Testis (tissue), 2 donors: Measurements from ENCODE around the gene ZNF732.

Experiments used
- POLR2A ChIP-seq: fragments of 450-650 bp; IDR thresholded peaks from one replicate; pipeline ENCODE4 v1.6.1; 2017; ENCODE audit warnings: antibody characterized with exemption, mild to moderate bottlenecking, moderate library complexity
- TF ChIP-seq, protein P1 (sequence below), 3 experiments: fragments of 450-650 bp in 2 of 3; fragments of 200-600 bp in 1 of 3; sonication (generic) in 1 of 3; IDR thresholded peaks; one replicate each; pipeline ENCODE4 v1.5.1; 2016 to 2019; ENCODE audit warnings: antibody characterized with exemption in 3 of 3, mild to moderate bottlenecking in 2 of 3, moderate library complexity in 1 of 3

DNA sequence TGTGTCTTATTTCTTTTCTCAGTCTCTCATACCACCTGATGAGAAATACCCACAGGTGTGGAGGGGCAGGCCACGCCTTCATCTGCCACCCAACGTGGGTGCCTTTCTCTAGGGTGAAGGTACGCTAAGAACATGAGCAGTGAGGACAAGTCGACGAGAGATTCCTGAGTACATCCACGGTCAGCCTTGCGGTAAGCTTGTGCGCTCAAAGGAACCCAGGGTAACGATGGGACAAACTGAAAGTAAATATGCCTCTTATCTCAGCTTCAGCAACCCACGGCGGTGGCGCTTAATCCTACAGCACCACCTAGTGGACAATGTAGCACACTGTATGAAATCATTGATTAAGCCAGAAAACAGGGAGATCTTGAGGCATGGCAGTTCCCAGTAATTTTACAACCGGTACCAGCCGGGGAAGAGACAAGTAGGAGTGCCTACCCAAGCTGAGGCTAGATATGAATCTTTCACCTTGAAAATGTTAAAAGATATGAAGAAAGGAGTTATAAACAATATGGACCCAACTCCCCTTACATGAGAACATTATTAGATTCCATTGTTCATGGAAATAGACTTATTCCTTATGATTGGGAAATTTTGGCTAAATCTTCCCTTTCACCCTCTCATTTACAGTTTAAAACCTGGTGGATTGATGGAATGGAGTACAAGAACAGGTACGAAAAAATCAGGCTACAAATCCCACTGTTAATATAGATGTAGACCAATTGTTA, 63.0 kb downstream of the ZNF732 start:
- TF ChIP-seq, protein P1, sequence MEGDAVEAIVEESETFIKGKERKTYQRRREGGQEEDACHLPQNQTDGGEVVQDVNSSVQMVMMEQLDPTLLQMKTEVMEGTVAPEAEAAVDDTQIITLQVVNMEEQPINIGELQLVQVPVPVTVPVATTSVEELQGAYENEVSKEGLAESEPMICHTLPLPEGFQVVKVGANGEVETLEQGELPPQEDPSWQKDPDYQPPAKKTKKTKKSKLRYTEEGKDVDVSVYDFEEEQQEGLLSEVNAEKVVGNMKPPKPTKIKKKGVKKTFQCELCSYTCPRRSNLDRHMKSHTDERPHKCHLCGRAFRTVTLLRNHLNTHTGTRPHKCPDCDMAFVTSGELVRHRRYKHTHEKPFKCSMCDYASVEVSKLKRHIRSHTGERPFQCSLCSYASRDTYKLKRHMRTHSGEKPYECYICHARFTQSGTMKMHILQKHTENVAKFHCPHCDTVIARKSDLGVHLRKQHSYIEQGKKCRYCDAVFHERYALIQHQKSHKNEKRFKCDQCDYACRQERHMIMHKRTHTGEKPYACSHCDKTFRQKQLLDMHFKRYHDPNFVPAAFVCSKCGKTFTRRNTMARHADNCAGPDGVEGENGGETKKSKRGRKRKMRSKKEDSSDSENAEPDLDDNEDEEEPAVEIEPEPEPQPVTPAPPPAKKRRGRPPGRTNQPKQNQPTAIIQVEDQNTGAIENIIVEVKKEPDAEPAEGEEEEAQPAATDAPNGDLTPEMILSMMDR (IDR thresholded peaks at IDR 0.05), result peak; percentile 83 to 95 (median 85)
- TF ChIP-seq POLR2A, result no peak
